ENCODE results near the gene KRT80. TPM values are rescaled to one million over a fixed set of nuclear protein-coding genes. Genes with fewer than 3 reads are reported as not detected.

Gene KRT80
- total RNA-seq, 3 donors from 2014 or later = 2.9 to 9.8 TPM; not detected in 1

DNA sequence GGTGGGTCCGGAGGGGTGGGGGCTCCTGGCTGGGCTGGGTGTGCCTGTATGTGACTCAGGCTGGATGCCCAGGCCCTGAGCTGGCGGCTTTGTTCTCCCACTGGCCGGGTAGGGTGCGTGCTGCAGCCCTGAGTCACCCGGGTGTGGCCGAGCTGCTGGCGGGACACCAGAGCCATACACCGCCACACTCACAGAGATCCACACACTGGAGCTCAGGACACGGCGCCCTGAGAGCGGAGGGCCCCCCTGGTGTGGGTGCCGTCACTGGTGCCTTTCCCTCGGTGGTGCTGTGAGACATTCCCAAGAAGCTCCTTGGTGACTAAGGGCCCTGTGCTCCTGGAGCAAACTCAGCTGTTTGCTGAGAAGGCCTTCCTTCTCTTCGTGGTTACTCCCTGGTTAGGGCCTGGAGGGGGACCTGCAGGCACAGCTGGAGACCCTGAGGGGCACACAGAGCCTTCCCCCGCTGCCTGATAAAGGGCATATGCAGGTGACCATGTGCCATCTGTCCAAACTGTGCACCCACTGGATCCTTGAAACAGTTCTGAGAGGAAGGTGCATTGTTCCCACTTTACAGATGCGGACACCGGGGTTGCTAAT is 44.3 kb downstream of the KRT80 start:
- peak; percentile 58 for TF ChIP-seq POLR2A (IDR thresholded peaks at IDR 0.05)
- TF ChIP-seq, protein P1, sequence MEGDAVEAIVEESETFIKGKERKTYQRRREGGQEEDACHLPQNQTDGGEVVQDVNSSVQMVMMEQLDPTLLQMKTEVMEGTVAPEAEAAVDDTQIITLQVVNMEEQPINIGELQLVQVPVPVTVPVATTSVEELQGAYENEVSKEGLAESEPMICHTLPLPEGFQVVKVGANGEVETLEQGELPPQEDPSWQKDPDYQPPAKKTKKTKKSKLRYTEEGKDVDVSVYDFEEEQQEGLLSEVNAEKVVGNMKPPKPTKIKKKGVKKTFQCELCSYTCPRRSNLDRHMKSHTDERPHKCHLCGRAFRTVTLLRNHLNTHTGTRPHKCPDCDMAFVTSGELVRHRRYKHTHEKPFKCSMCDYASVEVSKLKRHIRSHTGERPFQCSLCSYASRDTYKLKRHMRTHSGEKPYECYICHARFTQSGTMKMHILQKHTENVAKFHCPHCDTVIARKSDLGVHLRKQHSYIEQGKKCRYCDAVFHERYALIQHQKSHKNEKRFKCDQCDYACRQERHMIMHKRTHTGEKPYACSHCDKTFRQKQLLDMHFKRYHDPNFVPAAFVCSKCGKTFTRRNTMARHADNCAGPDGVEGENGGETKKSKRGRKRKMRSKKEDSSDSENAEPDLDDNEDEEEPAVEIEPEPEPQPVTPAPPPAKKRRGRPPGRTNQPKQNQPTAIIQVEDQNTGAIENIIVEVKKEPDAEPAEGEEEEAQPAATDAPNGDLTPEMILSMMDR (IDR thresholded peaks at IDR 0.05) = peak in 1 of 3 donors; percentile 5
- peak; percentile 57 to 91 (median 74) for TF ChIP-seq POLR2AphosphoS5 (IDR thresholded peaks at IDR 0.05)
- Histone ChIP-seq H3K27ac (peak overlapping the region; percentile 100), H3K27me3 (no peaks in the 10 kb centered on the region), H3K9me3 (no peaks in the 10 kb centered on the region), H3K36me3 (no peaks in the 10 kb centered on the region), H3K4me1 (peaks cover 15 to 67% of the 10 kb centered on the region in 2 donors), H3K4me3 (no peak overlapping the region)
- DNase-seq (ENCODE audit: low spot score in 2 of 2) = peak; percentile 98
- intact Hi-C loops (cut with DNase I; ENCODE audit: low total_unique reads) = loop anchor here (5.0 to 10.0 kb wide), 2 partner anchors 67 to 725 kb away; no protein-coding TSS in a partner anchor

DNA sequence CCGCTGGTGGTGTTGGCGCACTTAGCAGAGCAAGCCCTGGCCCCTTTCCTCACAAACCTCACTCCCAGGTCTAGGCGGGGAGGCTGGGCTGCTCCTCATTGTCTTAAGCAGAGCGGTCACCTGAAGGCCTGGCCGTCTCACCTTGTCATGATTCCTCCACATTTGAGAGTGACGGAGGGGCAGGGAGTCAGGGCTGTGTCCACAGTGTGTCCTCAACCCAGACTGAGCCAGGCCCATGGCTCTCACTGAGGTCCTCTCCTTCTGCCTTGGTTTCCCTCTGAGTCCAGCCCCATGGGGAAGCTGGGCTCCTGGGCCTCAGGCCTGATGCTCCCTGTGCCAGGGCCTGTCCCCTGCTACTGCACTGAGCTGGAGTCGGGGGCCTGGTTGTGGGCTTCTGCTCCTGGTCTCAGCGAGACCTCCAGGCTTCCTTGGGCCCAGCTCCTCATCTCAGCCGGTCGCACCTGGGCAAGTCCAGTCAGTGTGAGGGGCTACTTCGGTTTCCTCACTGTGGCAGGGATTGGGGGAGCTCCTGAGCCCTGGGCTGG is 44.9 kb downstream of the KRT80 start:
- no peaks in the 10 kb centered on the region for H3K36me3 ChIP-seq
- H3K27me3 ChIP-seq = no peaks in the 10 kb centered on the region
- H3K4me1 ChIP-seq = peaks cover 14 to 66% of the 10 kb centered on the region in 2 donors
- DNase-seq (ENCODE audit: low spot score in 2 of 2) = peak in 1 of 2 donors; percentile 34
- no peaks in the 10 kb centered on the region for H3K9me3 ChIP-seq
- intact Hi-C loops (cut with DNase I; ENCODE audit: low total_unique reads) = loop anchor here (1.0 to 10.0 kb wide), 3 partner anchors 68 to 725 kb away; no protein-coding TSS in a partner anchor
- TF ChIP-seq POLR2AphosphoS5 (IDR thresholded peaks at IDR 0.05) = no peak
- no peak overlapping the region for H3K4me3 ChIP-seq
- peak overlapping the region; percentile 100 for H3K27ac ChIP-seq

DNA sequence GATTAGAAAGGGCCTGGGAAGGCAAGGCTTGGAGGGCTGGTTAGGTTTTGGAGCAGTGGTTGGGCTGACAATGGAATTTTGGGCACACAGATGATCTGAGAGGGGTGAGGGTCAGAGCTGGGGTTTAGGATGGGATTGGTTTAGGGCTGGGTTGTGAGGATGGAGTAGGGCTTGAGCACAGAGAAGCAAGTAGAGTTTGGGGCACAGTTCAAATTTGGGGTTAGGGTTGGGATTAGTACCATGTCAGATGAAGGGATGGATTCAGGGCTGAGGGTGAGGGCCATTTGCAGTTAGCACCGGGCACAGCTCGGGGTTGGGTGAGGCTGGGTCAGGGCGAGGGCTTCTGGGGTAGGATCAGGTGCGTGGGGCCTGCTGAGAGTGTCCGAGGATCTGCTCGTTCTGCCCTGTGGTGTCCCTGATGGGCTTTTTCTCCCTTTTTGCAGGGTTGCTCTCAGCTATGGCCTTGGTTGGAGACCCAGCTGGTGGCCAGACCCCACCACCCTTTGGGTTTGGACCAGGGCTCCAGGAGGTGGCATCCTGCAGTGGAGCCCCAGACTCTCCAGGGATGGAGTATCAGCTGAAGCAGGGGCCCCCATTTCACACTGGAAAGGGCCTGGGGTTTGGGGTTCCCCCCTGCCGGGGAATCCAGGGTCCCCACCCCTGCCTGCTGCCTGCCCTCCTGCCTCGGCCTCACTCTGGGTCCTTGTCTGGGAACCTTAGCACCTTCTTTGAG is 45.6 kb downstream of the KRT80 start:
- Histone ChIP-seq H3K27me3 (no peaks in the 10 kb centered on the region), H3K9me3 (no peaks in the 10 kb centered on the region), H3K4me3 (no peak overlapping the region), H3K27ac (peak overlapping the region; percentile 100), H3K36me3 (no peaks in the 10 kb centered on the region), H3K4me1 (peaks cover 10 to 60% of the 10 kb centered on the region in 2 donors)
- TF ChIP-seq POLR2AphosphoS5 (IDR thresholded peaks at IDR 0.05) (no peak), POLR2A (IDR thresholded peaks at IDR 0.05) (no peak)
- TF ChIP-seq, protein P1 (IDR thresholded peaks at IDR 0.05) = no peak
- intact Hi-C loops (cut with DNase I; ENCODE audit: low total_unique reads) = loop anchor here (1.0 to 10.0 kb wide), 3 partner anchors 69 to 726 kb away; no protein-coding TSS in a partner anchor
- DNase-seq (ENCODE audit: low spot score in 2 of 2) = no peak

DNA sequence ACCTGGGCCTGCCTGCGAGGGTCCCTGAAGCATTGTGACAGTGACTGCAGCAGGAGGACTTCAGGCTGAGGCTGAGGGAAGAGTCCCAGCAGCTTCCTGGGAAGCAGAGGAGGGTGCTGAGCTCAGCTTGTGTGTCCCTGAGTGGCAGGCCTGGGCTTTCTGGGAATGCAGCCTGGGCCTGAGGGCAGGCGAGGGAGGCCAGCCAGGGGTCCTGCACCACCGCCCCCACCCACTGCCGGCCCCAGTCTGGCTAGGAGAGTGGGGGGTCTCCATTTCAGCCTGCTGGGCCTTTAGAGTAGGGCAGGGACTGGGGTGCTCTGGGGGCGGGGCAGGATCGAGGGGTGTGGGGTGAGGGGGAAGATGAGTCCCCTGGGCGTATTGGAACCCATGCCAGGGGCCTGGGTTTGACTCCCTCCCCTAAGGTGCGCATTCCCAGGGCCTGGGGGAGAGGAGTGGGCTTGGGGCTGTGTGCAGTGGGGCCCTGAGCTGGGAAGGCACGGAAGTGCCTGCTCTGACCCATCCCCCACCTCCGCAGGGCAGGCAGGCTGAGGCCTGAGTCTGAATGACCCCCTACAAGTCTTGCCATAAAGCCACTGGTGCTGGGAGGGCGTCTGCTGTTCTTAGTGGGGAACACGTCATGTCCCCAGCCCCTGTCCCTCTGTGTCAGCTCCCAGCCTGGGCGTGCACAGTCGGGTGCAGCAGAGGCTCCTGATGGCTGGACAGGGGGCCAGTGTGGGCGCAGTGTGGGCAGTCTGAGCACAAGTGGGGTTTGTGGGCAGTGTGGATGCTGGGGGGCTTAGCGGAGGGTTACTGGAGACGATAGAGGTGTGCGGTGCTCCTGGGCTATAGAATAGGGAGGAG is 46.4 kb downstream of the KRT80 start:
- peak in 1 of 2 donors; percentile 37 for DNase-seq (ENCODE audit: low spot score in 2 of 2)
- no peaks in the 10 kb centered on the region for H3K9me3 ChIP-seq
- intact Hi-C loops (cut with DNase I; ENCODE audit: low total_unique reads) = loop anchor here (1.0 to 10.0 kb wide), 3 partner anchors 69 to 727 kb away; no protein-coding TSS in a partner anchor
- H3K4me1 ChIP-seq = peaks cover 10 to 57% of the 10 kb centered on the region in 2 donors
- TF ChIP-seq, protein P1 (IDR thresholded peaks at IDR 0.05) = no peak
- TF ChIP-seq POLR2A (IDR thresholded peaks at IDR 0.05) (no peak), POLR2AphosphoS5 (IDR thresholded peaks at IDR 0.05) (no peak)
- H3K36me3 ChIP-seq = no peaks in the 10 kb centered on the region
- peak overlapping the region; percentile 100 for H3K27ac ChIP-seq
- no peaks in the 10 kb centered on the region for H3K27me3 ChIP-seq
- H3K4me3 ChIP-seq = no peak overlapping the region
